Endodermal cell (in vitro differentiated cells): ENCODE measurements around the gene SOHLH2. TPM values are rescaled to one million over a fixed set of nuclear protein-coding genes. Genes with fewer than 3 reads are reported as not detected.

Experiments used
- DNase-seq: peaks from one replicate; pipeline ENCODE4 v3.0.0-alpha.2; 2017
- H3K27ac ChIP-seq: 2 replicates; pipeline ENCODE4 v1.5.1; 2013; ENCODE audit warnings: mild to moderate bottlenecking, low read depth, low read length, moderate library complexity
- H3K27me3 ChIP-seq: 2 replicates; pipeline ENCODE4 v1.6.1; 2013; ENCODE audit warnings: mild to moderate bottlenecking, low read length, moderate library complexity; ENCODE audit not compliant: insufficient read depth, control insufficient read depth, poor library complexity, severe bottlenecking
- H3K36me3 ChIP-seq: 2 replicates; pipeline ENCODE4 v1.7.0; 2013; ENCODE audit warnings: mild to moderate bottlenecking, low read length, moderate library complexity; ENCODE audit not compliant: control insufficient read depth, insufficient read depth
- H3K4me1 ChIP-seq: one replicate; pipeline ENCODE4 v1.7.0; 2013; ENCODE audit warnings: low read length; ENCODE audit not compliant: control insufficient read depth, insufficient read depth
- H3K4me3 ChIP-seq: 2 replicates; pipeline ENCODE4 v1.5.1; 2013; ENCODE audit warnings: mild to moderate bottlenecking, low read length, moderate library complexity
- H3K9ac ChIP-seq: 2 replicates; pipeline ENCODE4 v1.6.1; 2013; ENCODE audit warnings: mild to moderate bottlenecking, low read length, moderate library complexity; ENCODE audit not compliant: poor library complexity, severe bottlenecking; ENCODE audit errors: extremely low read depth
- H3K9me3 ChIP-seq: 2 replicates; pipeline ENCODE4 v1.6.1; 2013; ENCODE audit warnings: mild to moderate bottlenecking, low read length, moderate library complexity; ENCODE audit not compliant: control insufficient read depth
- H3K27ac Mint-ChIP-seq: 2 replicates; pipeline ENCODE4 v1.8.0; 2020; ENCODE audit warnings: mixed read lengths
- H3K27me3 Mint-ChIP-seq: 2 replicates; pipeline ENCODE4 v1.8.0; 2021; ENCODE audit warnings: mild to moderate bottlenecking, mixed read lengths; ENCODE audit not compliant: insufficient read depth
- H3K36me3 Mint-ChIP-seq: 2 replicates; pipeline ENCODE4 v1.8.0; 2020; ENCODE audit warnings: low read depth, mixed read lengths
- H3K4me1 Mint-ChIP-seq: 2 replicates; pipeline ENCODE4 v1.8.0; 2020; ENCODE audit warnings: mixed read lengths
- H3K4me3 Mint-ChIP-seq: 2 replicates; pipeline ENCODE4 v1.8.0; 2020; ENCODE audit warnings: mild to moderate bottlenecking, moderate library complexity, mixed read lengths
- H3K9me3 Mint-ChIP-seq: 2 replicates; pipeline ENCODE4 v1.8.0; 2020; ENCODE audit warnings: mild to moderate bottlenecking, mixed read lengths
- CTCF ChIP-seq: fragments of 200-600 bp; sonication (generic); conservative IDR thresholded peaks from 2 replicates; pipeline ENCODE4 v1.5.0; 2021; ENCODE audit warnings: antibody characterized with exemption, mild to moderate bottlenecking
- WGBS, 2 experiments: methylation state at CpG; one replicate each; pipeline versions ENCODE4 v1.1.5 to v1.1.7; 2013; ENCODE audit warnings: missing lambda C conversion rate in 2 of 2, mixed read lengths in 1 of 2; ENCODE audit not compliant: insufficient coverage in 1 of 2, insufficient read length in 1 of 2; 5-methylcytosine and 5-hydroxymethylcytosine counted together
- total RNA-seq, 2 donors: library from RNA; stranded (reverse); fragmentation: NEBNext Ultra II Directional in 1 of 2; extraction: Animal tissue kit (Norgen Biotek cat#: 25700) in 1 of 2; gene quantifications; 2 replicates in 1 of 2; 3 replicates in 1 of 2; pipeline ENCODE4 v1.2.1, GENCODE V29; 2021

Gene SOHLH2
- total RNA-seq, 2 donors from 2014 or later: 2.1 to 14.2 TPM

GRCh38 chr13:36154567-36155291, 59.6 kb downstream of the SOHLH2 start:
- no peak overlapping the region for H3K4me3 ChIP-seq
- TF ChIP-seq CTCF: peak; percentile 31
- no peaks in the 10 kb centered on the region for H3K4me1 ChIP-seq
- no peaks in the 10 kb centered on the region for H3K36me3 ChIP-seq
- Mint-ChIP-seq H3K27me3 (peaks cover 26% of the 10 kb centered on the region), H3K36me3 (no peaks in the 10 kb centered on the region), H3K9me3 (peaks cover 4% of the 10 kb centered on the region), H3K4me3 (peak overlapping the region; percentile 50), H3K27ac (no peak overlapping the region), H3K4me1 (peaks cover 4% of the 10 kb centered on the region)
- no peaks in the 10 kb centered on the region for H3K9me3 ChIP-seq
- H3K27me3 ChIP-seq: peaks cover 4% of the 10 kb centered on the region
- DNase-seq: peak; percentile 77
- peak overlapping the region; percentile 53 for H3K27ac ChIP-seq
- H3K9ac ChIP-seq: no peak overlapping the region
- 48 to 50% methylated on average over 1 to 35 of the region's 35 CpGs for WGBS, 2 experiments

- Histone ChIP-seq H3K27ac (no peak overlapping the region), H3K27me3 (peaks cover 4% of the 10 kb centered on the region), H3K4me1 (no peaks in the 10 kb centered on the region), H3K36me3 (no peaks in the 10 kb centered on the region), H3K9ac (no peak overlapping the region), H3K4me3 (no peak overlapping the region), H3K9me3 (no peaks in the 10 kb centered on the region)
- Mint-ChIP-seq H3K36me3 (no peaks in the 10 kb centered on the region), H3K27ac (no peak overlapping the region), H3K4me3 (no peak overlapping the region), H3K9me3 (peaks cover 4% of the 10 kb centered on the region), H3K4me1 (peaks cover 4% of the 10 kb centered on the region), H3K27me3 (peaks cover 26% of the 10 kb centered on the region)
- 77 to 80% methylated on average over 1 of the region's 1 CpG for WGBS, 2 experiments
- DNase-seq: no peak
- no peak for TF ChIP-seq CTCF
Measured at GRCh38 chr13:36151591-36151990, 62.8 kb downstream of the SOHLH2 start.

GRCh38 chr13:36148446-36148845, 65.9 kb downstream of the SOHLH2 start:
- no peak for DNase-seq
- 100% methylated on average over 1 of the region's 1 CpG; no CpG with 5 or more reads in 1 of the 2 experiments for WGBS, 2 experiments
- no peaks in the 10 kb centered on the region for H3K36me3 ChIP-seq

More at GRCh38 chr13:36148446-36148845, 65.9 kb downstream of the SOHLH2 start:
- H3K9me3 ChIP-seq: no peaks in the 10 kb centered on the region
- Mint-ChIP-seq H3K36me3 (no peaks in the 10 kb centered on the region), H3K4me1 (no peaks in the 10 kb centered on the region), H3K27ac (no peak overlapping the region), H3K4me3 (no peak overlapping the region), H3K9me3 (peaks cover 5% of the 10 kb centered on the region), H3K27me3 (no peaks in the 10 kb centered on the region)
- no peaks in the 10 kb centered on the region for H3K27me3 ChIP-seq
- H3K4me1 ChIP-seq: no peaks in the 10 kb centered on the region
- no peak overlapping the region for H3K9ac ChIP-seq
- no peak for TF ChIP-seq CTCF
- no peak overlapping the region for H3K4me3 ChIP-seq
- H3K27ac ChIP-seq: no peak overlapping the region
